ENCODE data around the gene ADRA2B. TPM values are rescaled to one million over a fixed set of nuclear protein-coding genes. Genes with fewer than 3 reads are reported as not detected.

The ADRA2B gene
- total RNA-seq, 1 experiment from 2014 or later = 0.28 TPM

DNA sequence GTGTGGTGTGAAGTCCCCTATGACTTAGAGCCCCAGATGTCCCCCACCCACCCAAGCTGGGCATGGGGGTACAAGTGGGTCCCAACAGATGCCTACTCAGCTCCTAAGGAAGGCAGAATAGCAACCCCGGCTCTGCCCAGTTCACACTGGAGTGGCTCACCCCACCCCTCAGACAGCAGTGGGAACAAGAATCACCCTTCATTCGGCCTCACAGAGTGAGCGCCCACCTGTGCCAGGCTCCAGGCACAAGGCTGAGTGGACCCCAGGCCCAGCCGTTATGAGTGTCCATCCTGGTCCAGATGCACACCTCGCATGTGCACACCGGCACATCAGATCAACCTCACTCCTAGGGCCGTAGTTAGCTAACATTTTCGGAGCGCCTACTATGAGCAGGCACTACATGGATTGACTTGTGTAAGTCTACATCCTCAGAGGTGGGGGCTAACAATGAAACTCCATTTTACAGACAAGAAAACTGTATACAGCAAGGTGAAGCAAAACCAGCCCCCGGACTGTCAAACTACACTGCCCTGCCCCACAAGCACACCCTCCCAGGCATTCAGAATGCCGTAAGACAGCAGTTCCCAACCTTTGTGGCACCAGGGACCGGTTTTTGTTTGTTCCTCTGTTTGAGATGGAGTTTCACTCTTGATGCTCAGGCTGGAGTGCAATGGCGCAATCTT lies 24.7 kb upstream of the ADRA2B start:
- CTCF ChIA-PET = interaction anchor here (1.1 kb wide), 1 partner anchor 33 kb away, joined by 5 read pairs; no protein-coding TSS in a partner anchor
- no peak for TF ChIP-seq TCF7L2 (IDR thresholded peaks at IDR 0.05; ENCODE audit: low read depth, low read length)
- no peak for TF ChIP-seq SIN3A (IDR thresholded peaks at IDR 0.05; ENCODE audit: borderline replicate concordance, insufficient read depth, low read depth, low read length)
- TF ChIP-seq POLR2AphosphoS5 (IDR thresholded peaks at IDR 0.05; ENCODE audit: low read depth, low read length) = no peak
- TF ChIP-seq, protein P1, sequence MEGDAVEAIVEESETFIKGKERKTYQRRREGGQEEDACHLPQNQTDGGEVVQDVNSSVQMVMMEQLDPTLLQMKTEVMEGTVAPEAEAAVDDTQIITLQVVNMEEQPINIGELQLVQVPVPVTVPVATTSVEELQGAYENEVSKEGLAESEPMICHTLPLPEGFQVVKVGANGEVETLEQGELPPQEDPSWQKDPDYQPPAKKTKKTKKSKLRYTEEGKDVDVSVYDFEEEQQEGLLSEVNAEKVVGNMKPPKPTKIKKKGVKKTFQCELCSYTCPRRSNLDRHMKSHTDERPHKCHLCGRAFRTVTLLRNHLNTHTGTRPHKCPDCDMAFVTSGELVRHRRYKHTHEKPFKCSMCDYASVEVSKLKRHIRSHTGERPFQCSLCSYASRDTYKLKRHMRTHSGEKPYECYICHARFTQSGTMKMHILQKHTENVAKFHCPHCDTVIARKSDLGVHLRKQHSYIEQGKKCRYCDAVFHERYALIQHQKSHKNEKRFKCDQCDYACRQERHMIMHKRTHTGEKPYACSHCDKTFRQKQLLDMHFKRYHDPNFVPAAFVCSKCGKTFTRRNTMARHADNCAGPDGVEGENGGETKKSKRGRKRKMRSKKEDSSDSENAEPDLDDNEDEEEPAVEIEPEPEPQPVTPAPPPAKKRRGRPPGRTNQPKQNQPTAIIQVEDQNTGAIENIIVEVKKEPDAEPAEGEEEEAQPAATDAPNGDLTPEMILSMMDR (IDR thresholded peaks at IDR 0.05) = no peak
- TF ChIP-seq, protein P2, sequence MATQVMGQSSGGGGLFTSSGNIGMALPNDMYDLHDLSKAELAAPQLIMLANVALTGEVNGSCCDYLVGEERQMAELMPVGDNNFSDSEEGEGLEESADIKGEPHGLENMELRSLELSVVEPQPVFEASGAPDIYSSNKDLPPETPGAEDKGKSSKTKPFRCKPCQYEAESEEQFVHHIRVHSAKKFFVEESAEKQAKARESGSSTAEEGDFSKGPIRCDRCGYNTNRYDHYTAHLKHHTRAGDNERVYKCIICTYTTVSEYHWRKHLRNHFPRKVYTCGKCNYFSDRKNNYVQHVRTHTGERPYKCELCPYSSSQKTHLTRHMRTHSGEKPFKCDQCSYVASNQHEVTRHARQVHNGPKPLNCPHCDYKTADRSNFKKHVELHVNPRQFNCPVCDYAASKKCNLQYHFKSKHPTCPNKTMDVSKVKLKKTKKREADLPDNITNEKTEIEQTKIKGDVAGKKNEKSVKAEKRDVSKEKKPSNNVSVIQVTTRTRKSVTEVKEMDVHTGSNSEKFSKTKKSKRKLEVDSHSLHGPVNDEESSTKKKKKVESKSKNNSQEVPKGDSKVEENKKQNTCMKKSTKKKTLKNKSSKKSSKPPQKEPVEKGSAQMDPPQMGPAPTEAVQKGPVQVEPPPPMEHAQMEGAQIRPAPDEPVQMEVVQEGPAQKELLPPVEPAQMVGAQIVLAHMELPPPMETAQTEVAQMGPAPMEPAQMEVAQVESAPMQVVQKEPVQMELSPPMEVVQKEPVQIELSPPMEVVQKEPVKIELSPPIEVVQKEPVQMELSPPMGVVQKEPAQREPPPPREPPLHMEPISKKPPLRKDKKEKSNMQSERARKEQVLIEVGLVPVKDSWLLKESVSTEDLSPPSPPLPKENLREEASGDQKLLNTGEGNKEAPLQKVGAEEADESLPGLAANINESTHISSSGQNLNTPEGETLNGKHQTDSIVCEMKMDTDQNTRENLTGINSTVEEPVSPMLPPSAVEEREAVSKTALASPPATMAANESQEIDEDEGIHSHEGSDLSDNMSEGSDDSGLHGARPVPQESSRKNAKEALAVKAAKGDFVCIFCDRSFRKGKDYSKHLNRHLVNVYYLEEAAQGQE (IDR thresholded peaks at IDR 0.05; ENCODE audit: insufficient read depth in 1 of 2, low read depth in 2 of 2, low read length in 1 of 2) = no peak
- H3K9me3 ChIP-seq (ENCODE audit: control insufficient read depth, insufficient read depth, low read depth, low read length) = no peaks in the 10 kb centered on the region
- peaks cover 6% of the 10 kb centered on the region for H3K4me1 ChIP-seq (ENCODE audit: control insufficient read depth, insufficient read depth, low read length)
- intact Hi-C loops (cut with micrococcal nuclease; ENCODE audit: unreplicated experiment) = no loop called here
- H3K27me3 ChIP-seq (ENCODE audit: control insufficient read depth, insufficient read depth, low read length) = no peaks in the 10 kb centered on the region
- BruUV-seq (replicated peaks) = no TSS peak
- H3K36me3 ChIP-seq (ENCODE audit: control insufficient read depth, insufficient read depth, low read length) = no peaks in the 10 kb centered on the region
- no peak overlapping the region for H3K27ac ChIP-seq (ENCODE audit: low read length)
- POLR2A ChIA-PET = interaction anchor here (0.6 kb wide), 1 partner anchor 119 kb away, joined by 3 read pairs; no protein-coding TSS in a partner anchor
- in situ Hi-C loops (cut with HindIII; ENCODE audit: low pct_unique_long_range_greater_than_20kb, low sequenced_read_pairs) = no loop called here
- no peak overlapping the region for H3K4me3 ChIP-seq (ENCODE audit: low read depth in 2 of 2, low read length in 2 of 2)
- DNase-seq (ENCODE audit: low read depth, low spot score) (no peak), ATAC-seq (no peak)

DNA sequence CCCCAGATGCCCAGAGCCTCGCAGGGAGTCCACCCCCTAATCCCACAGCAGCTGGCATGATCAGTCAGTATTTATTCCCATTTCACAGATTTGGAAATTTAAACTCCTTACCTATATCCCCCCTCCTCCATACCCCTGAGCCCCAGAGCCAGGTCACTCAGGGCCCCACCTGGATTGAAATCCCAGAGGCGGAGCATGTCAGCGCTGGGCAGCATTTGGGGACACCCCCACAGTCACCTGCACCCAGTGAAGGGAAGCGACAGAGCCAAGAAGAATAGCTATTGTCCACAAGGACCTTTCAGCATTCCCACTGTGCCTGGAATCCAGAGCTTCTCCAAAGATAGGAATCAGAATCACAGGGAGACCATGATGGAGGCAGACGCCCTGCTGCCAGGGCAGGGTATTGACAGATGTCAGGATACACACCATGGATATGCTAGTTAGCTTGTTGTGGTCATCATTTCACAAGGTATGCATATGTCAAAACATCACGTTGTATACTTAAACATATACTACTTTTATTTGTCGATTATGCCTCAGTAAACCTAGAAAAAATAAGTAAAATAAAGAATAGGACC lies 22.9 kb upstream of the ADRA2B start:
- Histone ChIP-seq H3K4me1 (ENCODE audit: control insufficient read depth, insufficient read depth, low read length) (no peaks in the 10 kb centered on the region), H3K36me3 (ENCODE audit: control insufficient read depth, insufficient read depth, low read length) (no peaks in the 10 kb centered on the region), H3K4me3 (ENCODE audit: low read depth in 2 of 2, low read length in 2 of 2) (no peak overlapping the region), H3K27me3 (ENCODE audit: control insufficient read depth, insufficient read depth, low read length) (no peaks in the 10 kb centered on the region), H3K9me3 (ENCODE audit: control insufficient read depth, insufficient read depth, low read depth, low read length) (no peaks in the 10 kb centered on the region), H3K27ac (ENCODE audit: low read length) (no peak overlapping the region)
- TF ChIP-seq, protein P2 (IDR thresholded peaks at IDR 0.05; ENCODE audit: insufficient read depth in 1 of 2, low read depth in 2 of 2, low read length in 1 of 2) = no peak
- no peak for TF ChIP-seq POLR2AphosphoS5 (IDR thresholded peaks at IDR 0.05; ENCODE audit: low read depth, low read length)
- TF ChIP-seq TCF7L2 (IDR thresholded peaks at IDR 0.05; ENCODE audit: low read depth, low read length) = no peak
- TF ChIP-seq SIN3A (IDR thresholded peaks at IDR 0.05; ENCODE audit: borderline replicate concordance, insufficient read depth, low read depth, low read length) = no peak
- TF ChIP-seq, protein P1 (IDR thresholded peaks at IDR 0.05) = no peak
- ATAC-seq (no peak), DNase-seq (ENCODE audit: low read depth, low spot score) (no peak)
- intact Hi-C loops (cut with micrococcal nuclease; ENCODE audit: unreplicated experiment) (no loop called here), in situ Hi-C loops (cut with HindIII; ENCODE audit: low pct_unique_long_range_greater_than_20kb, low sequenced_read_pairs) (no loop called here)
- CTCF ChIA-PET = interaction anchor here (0.8 to 3.9 kb wide), 2 partner anchors 8 to 35 kb away, joined by 5 to 55 read pairs; no protein-coding TSS in a partner anchor
- no TSS peak for BruUV-seq (replicated peaks)
- POLR2A ChIA-PET = interaction anchor here (1.2 kb wide), 1 partner anchor 37 kb away, joined by 5 read pairs; no protein-coding TSS in a partner anchor
